ENCODE data around the gene FAM222B.
A peak's percentile ranks its signal among the peaks of the same experiment; 100 is the strongest.

- no peak for TF ChIP-seq ZFP36 (IDR thresholded peaks at IDR 0.05; ENCODE audit: borderline replicate concordance, partially characterized antibody)
- TF ChIP-seq CTCF (IDR thresholded peaks at IDR 0.05): peak; percentile 33; the same call in 1 of the 3 replicates
- no peak for TF ChIP-seq HOXB13 (CRISPR knock-in tag; IDR thresholded peaks at IDR 0.05; ENCODE audit: low read depth)
These were observed 128.3 kb downstream of the FAM222B start for GRCh38 chr17:28714281-28714680.

All from A549 (cell line).